ENCODE measurements around the gene ZSCAN1.
A peak's percentile ranks its signal among the peaks of the same experiment; 100 is the strongest.

ZSCAN1 gene

DNA sequence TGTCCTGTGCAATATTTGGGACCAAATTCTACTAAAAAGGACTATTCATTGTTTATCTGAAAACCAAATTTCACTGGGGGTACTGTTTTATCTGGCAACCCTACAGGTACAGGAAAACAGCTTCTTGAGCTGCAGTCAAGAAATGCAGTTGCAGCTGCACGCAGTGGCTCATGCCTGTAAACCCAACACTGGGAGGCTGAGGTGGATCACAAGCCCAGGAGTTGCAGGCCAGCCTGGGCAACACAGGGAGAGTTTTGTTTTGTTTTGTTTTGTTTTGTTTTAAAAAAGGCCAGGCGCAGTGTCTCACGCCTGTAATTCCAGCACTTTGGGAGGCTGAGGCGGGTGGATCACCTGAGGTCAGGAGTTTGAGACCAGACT, 11.6 kb upstream of the ZSCAN1 start:
- H3K36me3 ChIP-seq, result peaks cover 0 to 4% (median 0%) of the 10 kb centered on the region in 3 donors
- peaks cover 0 to 3% of the 10 kb centered on the region in 2 donors for H3K27me3 ChIP-seq
- no peak overlapping the region for H3K4me3 ChIP-seq
- intact Hi-C loops (cut with DNase I; ENCODE audit: low total_unique reads), result loop anchor here (1.0 kb wide), 1 partner anchor 132 kb away; no protein-coding TSS in a partner anchor
- TF ChIP-seq, protein P1, sequence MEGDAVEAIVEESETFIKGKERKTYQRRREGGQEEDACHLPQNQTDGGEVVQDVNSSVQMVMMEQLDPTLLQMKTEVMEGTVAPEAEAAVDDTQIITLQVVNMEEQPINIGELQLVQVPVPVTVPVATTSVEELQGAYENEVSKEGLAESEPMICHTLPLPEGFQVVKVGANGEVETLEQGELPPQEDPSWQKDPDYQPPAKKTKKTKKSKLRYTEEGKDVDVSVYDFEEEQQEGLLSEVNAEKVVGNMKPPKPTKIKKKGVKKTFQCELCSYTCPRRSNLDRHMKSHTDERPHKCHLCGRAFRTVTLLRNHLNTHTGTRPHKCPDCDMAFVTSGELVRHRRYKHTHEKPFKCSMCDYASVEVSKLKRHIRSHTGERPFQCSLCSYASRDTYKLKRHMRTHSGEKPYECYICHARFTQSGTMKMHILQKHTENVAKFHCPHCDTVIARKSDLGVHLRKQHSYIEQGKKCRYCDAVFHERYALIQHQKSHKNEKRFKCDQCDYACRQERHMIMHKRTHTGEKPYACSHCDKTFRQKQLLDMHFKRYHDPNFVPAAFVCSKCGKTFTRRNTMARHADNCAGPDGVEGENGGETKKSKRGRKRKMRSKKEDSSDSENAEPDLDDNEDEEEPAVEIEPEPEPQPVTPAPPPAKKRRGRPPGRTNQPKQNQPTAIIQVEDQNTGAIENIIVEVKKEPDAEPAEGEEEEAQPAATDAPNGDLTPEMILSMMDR (IDR thresholded peaks at IDR 0.05), result no peak
- no peak for DNase-seq
- peaks cover 0 to under 1% (median 0%) of the 10 kb centered on the region in 3 donors for H3K9me3 ChIP-seq
- no peak overlapping the region for H3K27ac ChIP-seq
- no peaks in the 10 kb centered on the region for H3K4me1 ChIP-seq

DNA sequence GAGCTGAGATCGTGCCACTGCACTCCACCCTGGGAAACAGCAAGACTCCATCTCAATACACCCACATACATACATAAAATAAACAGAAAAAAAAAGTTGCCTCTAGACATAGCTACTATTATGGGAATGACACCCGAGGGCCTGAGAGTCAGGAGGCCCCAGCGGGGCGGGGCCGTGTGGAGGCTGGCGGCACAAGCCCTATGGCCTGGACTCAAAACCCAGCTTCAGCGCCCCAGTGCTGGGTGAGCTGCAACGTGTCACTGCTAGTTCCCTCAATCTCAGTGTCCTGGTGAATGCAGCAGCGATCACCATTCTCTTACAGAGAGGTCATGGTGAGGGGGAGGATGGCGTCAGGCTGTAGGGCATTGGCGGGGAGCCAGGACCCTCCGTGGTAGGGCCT, 9.2 kb upstream of the ZSCAN1 start:
- Histone ChIP-seq H3K27me3 (no peaks in the 10 kb centered on the region), H3K27ac (no peak overlapping the region), H3K4me3 (no peak overlapping the region), H3K36me3 (peaks cover 0 to 4% (median 0%) of the 10 kb centered on the region in 3 donors), H3K9me3 (peaks cover 0 to 8% (median 8%) of the 10 kb centered on the region in 3 donors), H3K4me1 (no peaks in the 10 kb centered on the region)
- TF ChIP-seq, protein P1 (IDR thresholded peaks at IDR 0.05), result no peak
- intact Hi-C loops (cut with DNase I; ENCODE audit: low total_unique reads), result no loop called here
- no peak for DNase-seq

DNA sequence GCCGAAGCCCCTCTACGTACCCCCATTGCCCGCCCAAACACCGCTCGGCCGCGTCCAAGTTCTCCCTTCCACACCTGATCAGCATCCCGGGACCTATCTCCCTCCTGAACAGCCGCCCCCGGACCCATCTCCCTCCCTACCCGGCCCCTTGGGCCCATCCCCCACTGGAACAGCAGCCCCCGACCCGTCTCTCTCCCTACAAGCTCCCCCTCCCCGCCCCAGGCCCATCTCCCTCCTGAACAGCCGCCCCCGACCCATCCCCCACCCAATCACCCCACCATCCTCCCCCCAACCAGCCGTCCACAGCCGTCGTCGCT, 610 bp downstream of the ZSCAN1 start:
- intact Hi-C loops (cut with DNase I; ENCODE audit: low total_unique reads), result no loop called here
- TF ChIP-seq, protein P1 (IDR thresholded peaks at IDR 0.05), result no peak
- H3K36me3 ChIP-seq, result peaks cover 0 to 10% (median 0%) of the 10 kb centered on the region in 3 donors
- peaks cover 0 to 56% of the 10 kb centered on the region in 2 donors for H3K27me3 ChIP-seq
- DNase-seq, result no peak
- peaks cover 0 to 73% (median 57%) of the 10 kb centered on the region in 3 donors for H3K9me3 ChIP-seq
- peaks cover 0 to 9% (median 0%) of the 10 kb centered on the region in 4 donors for H3K4me1 ChIP-seq
- H3K4me3 ChIP-seq, result peak overlapping the region in 1 of 2 donors; percentile 50
- H3K27ac ChIP-seq, result no peak overlapping the region

DNA sequence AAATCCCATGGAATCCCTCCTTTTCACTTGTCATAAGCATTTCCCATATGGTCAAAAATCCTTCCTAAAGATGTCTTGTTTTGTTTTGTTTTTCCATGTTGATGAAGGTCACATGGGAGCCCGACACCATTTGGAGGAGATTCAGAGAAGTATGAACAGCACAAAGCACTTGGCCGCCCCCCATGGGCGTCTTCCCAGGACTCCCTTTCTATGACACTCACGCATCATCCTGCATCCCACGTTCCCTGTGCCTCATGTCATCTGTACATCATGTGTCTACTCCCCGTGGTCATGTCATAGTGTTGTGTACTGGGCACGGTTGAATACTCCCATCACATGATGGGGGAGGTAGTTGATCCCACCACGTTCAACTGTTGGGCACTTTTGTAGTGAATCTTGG, 2.0 kb downstream of the ZSCAN1 start:
- intact Hi-C loops (cut with DNase I; ENCODE audit: low total_unique reads), result no loop called here
- Histone ChIP-seq H3K4me1 (peaks cover 0 to 9% (median 0%) of the 10 kb centered on the region in 4 donors), H3K9me3 (peaks cover 0 to 86% (median 69%) of the 10 kb centered on the region in 3 donors)

DNA sequence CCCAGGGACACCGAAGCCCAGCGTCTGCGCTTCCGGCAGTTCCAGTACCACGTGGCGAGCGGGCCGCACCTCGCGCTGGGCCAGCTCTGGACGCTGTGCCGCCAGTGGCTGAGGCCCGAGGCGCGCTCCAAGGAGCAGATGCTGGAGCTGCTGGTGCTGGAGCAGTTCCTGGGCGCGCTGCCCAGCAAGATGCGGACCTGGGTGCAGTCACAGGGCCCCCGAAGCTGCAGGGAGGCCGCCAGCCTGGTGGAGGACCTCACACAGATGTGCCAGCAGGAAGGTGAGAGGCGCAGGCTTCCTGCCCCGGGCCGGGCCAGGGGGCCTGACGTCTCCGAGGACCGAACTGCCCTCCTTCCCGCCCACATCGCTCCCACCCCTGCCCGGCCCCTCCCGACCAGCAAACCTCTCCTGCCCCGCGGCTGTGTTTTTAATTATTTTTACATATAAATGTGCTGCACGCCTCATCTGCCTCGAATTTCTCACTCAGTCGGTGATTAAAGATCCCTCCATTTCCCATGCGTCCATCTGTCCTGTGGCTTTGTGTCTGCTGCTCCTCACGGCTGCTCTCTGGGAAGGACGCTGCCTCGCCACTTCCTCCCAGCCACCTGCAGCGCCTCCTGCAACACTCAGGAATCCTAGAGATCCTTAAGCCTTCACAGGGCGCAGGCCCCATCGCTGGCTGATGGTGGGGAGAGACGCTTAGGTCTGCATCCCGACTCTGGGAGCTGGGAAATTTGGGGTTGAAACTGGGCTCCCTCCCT, 4.3 kb downstream of the ZSCAN1 start:
- TF ChIP-seq, protein P1 (IDR thresholded peaks at IDR 0.05), result no peak
- H3K4me1 ChIP-seq, result peaks cover 0 to 9% (median 0%) of the 10 kb centered on the region in 4 donors
- intact Hi-C loops (cut with DNase I; ENCODE audit: low total_unique reads), result no loop called here
- peaks cover 0 to 9% (median 0%) of the 10 kb centered on the region in 3 donors for H3K36me3 ChIP-seq
- H3K9me3 ChIP-seq, result peaks cover 0 to 97% (median 86%) of the 10 kb centered on the region in 3 donors
- no peak for DNase-seq
- H3K27me3 ChIP-seq, result peaks cover 0 to 48% of the 10 kb centered on the region in 2 donors
- no peak overlapping the region for H3K4me3 ChIP-seq
- no peak overlapping the region for H3K27ac ChIP-seq

More for the DNA sequence above, 2.0 kb downstream of the ZSCAN1 start:
- Histone ChIP-seq H3K36me3 (peaks cover 0 to 10% (median 0%) of the 10 kb centered on the region in 3 donors), H3K27ac (no peak overlapping the region), H3K27me3 (peaks cover 0 to 56% of the 10 kb centered on the region in 2 donors), H3K4me3 (no peak overlapping the region)
- TF ChIP-seq, protein P1 (IDR thresholded peaks at IDR 0.05), result no peak
- no peak for DNase-seq

All from tibial artery (tissue), 4 donors.